Neuronal stem cell (in vitro differentiated cells): ENCODE results near the gene CTXN3.
A peak's percentile ranks its signal among the peaks of the same experiment; 100 is the strongest.

Experiments used
- DNase-seq: peaks from one replicate; pipeline ENCODE4 v3.0.0-alpha.2; 2013; ENCODE audit warnings: low spot score
- H2AFZ ChIP-seq: one replicate; pipeline ENCODE4 v1.6.1; 2013; ENCODE audit warnings: mild to moderate bottlenecking, low read length, inconsistent platforms
- H2AK5ac ChIP-seq: 2 replicates; pipeline ENCODE4 v1.6.1; 2013; ENCODE audit warnings: low read depth, mild to moderate bottlenecking, inconsistent platforms, low read length, moderate library complexity, mixed read lengths
- H2BK120ac ChIP-seq: 2 replicates; pipeline ENCODE4 v1.6.1; 2013; ENCODE audit warnings: low read depth, mild to moderate bottlenecking, inconsistent platforms, low read length, moderate library complexity, mixed read lengths
- H2BK12ac ChIP-seq: one replicate; pipeline ENCODE4 v1.6.1; 2013; ENCODE audit warnings: low read length, inconsistent platforms
- H2BK15ac ChIP-seq: 2 replicates; pipeline ENCODE4 v1.6.1; 2013; ENCODE audit warnings: mild to moderate bottlenecking, low read length, inconsistent platforms, mixed read lengths
- H2BK5ac ChIP-seq: one replicate; pipeline ENCODE4 v1.6.1; 2013; ENCODE audit warnings: inconsistent platforms, mild to moderate bottlenecking, low read length, moderate library complexity
- H3K14ac ChIP-seq: one replicate; pipeline ENCODE4 v1.6.1; 2013; ENCODE audit warnings: low read length, inconsistent platforms
- H3K18ac ChIP-seq: 2 replicates; pipeline ENCODE4 v1.6.1; 2013; ENCODE audit warnings: low read length, inconsistent platforms
- H3K23ac ChIP-seq: 2 replicates; pipeline ENCODE4 v1.6.1; 2013; ENCODE audit warnings: low read depth, mild to moderate bottlenecking, mixed read lengths, low read length, inconsistent platforms; ENCODE audit not compliant: poor library complexity
- H3K27ac ChIP-seq: replicated peaks from 3 replicates; pipeline ENCODE4 v1.5.1; 2013; ENCODE audit warnings: low read length, inconsistent platforms
- H3K27me3 ChIP-seq, 3 experiments: 2 replicates each; pipeline ENCODE4 v1.6.1; 2013; ENCODE audit warnings: low read length in 3 of 3, mild to moderate bottlenecking in 2 of 3, inconsistent platforms in 1 of 3, low read depth in 1 of 3, mixed read lengths in 1 of 3, moderate library complexity in 1 of 3; ENCODE audit not compliant: control insufficient read depth in 3 of 3, insufficient read depth in 3 of 3
- H3K36me3 ChIP-seq, 2 donors: replicated peaks in 1 of 2; 2 replicates each; pipeline ENCODE4 v1.6.1; 2013; ENCODE audit warnings: low read length in 2 of 2; ENCODE audit not compliant: control insufficient read depth in 2 of 2, insufficient read depth in 2 of 2
- H3K4ac ChIP-seq: 2 replicates; pipeline ENCODE4 v1.6.1; 2013; ENCODE audit warnings: inconsistent platforms, mild to moderate bottlenecking, low read length, moderate library complexity
- H3K4me1 ChIP-seq, 2 donors: 1 replicate in 1 of 2; 2 replicates in 1 of 2; pipeline ENCODE4 v1.6.1; 2013; ENCODE audit warnings: low read length in 2 of 2, low read depth in 1 of 2; ENCODE audit not compliant: control insufficient read depth in 2 of 2, insufficient read depth in 1 of 2
- H3K4me2 ChIP-seq: one replicate; pipeline ENCODE4 v1.6.1; 2013; ENCODE audit warnings: mild to moderate bottlenecking, low read length, inconsistent platforms; ENCODE audit not compliant: insufficient read depth, poor library complexity, severe bottlenecking
- H3K4me3 ChIP-seq, 2 donors: 2 replicates each; pipeline ENCODE4 v1.5.1; 2013; ENCODE audit warnings: low read length in 2 of 2, mild to moderate bottlenecking in 2 of 2, inconsistent platforms in 1 of 2, moderate library complexity in 1 of 2
- H3K79me1 ChIP-seq: one replicate; pipeline ENCODE4 v1.6.1; 2013; ENCODE audit warnings: low read depth, mild to moderate bottlenecking, inconsistent platforms, low read length, moderate library complexity
- H3K9ac ChIP-seq: one replicate; pipeline ENCODE4 v1.6.1; 2013; ENCODE audit warnings: mild to moderate bottlenecking, low read depth, low read length, inconsistent platforms; ENCODE audit not compliant: poor library complexity
- H3K9me3 ChIP-seq, 2 donors: replicated peaks in 1 of 2; 2 replicates each; pipeline versions ENCODE3 to v1.6.1; 2013; ENCODE audit warnings: low read length in 2 of 2, mild to moderate bottlenecking in 2 of 2, inconsistent platforms in 1 of 2, low read depth in 1 of 2, mixed read lengths in 1 of 2, moderate library complexity in 1 of 2; ENCODE audit not compliant: control insufficient read depth in 2 of 2, insufficient read depth in 1 of 2
- H4K8ac ChIP-seq: one replicate; pipeline ENCODE4 v1.6.1; 2013; ENCODE audit warnings: low read depth, mild to moderate bottlenecking, inconsistent platforms, low read length, moderate library complexity
- H4K91ac ChIP-seq: one replicate; pipeline ENCODE4 v1.6.1; 2013; ENCODE audit warnings: low read length, low read depth, mild to moderate bottlenecking, inconsistent platforms; ENCODE audit not compliant: poor library complexity
- WGBS, 2 donors: extraction: QIAGEN DNeasy Blood & Tissue Kit; methylation state at CpG; one replicate each; pipeline ENCODE4 v1.1.7; 2013; ENCODE audit warnings: missing lambda C conversion rate in 2 of 2, mixed read lengths in 1 of 2; ENCODE audit not compliant: insufficient read length in 2 of 2, insufficient replicate concordance in 1 of 2; ENCODE audit errors: extremely low coverage in 2 of 2; 5-methylcytosine and 5-hydroxymethylcytosine counted together

CTXN3 gene

DNA sequence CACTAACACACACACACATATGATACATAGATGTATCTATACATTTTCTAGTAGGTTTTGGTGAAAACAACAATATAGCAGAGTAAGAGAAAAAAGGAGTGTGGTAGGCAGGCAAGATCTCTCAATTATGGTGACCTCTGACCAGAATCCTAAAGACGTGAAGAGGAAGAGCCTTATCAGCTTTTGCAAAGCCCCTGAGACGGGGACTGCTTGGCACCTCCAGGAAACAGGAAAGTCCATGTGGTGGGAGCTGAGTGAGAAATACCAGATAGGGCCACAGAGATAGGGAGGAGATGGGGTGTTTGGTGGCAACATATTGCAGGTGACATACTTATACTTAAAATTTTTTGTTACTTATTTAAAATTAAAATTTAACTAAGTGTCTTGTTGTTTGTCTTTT, 39.9 kb upstream of the CTXN3 start:
- Histone ChIP-seq H3K18ac (no peak overlapping the region), H3K23ac (no peak overlapping the region), H3K79me1 (no peaks in the 10 kb centered on the region), H3K9me3 (no peaks in the 10 kb centered on the region), H3K27me3 (no peaks in the 10 kb centered on the region), H2AFZ (no peak overlapping the region), H3K14ac (no peak overlapping the region), H4K91ac (no peak overlapping the region), H3K4ac (no peak overlapping the region), H2BK12ac (no peak overlapping the region), H2BK5ac (no peak overlapping the region), H3K9ac (no peak overlapping the region), H2BK15ac (no peak overlapping the region), H3K4me2 (no peak overlapping the region), H3K4me3 (no peak overlapping the region), H4K8ac (no peak overlapping the region), H3K36me3 (no peaks in the 10 kb centered on the region), H2BK120ac (no peak overlapping the region), H3K4me1 (peaks cover 4 to 7% of the 10 kb centered on the region in 2 donors), H3K27ac (no peak overlapping the region), H2AK5ac (no peak overlapping the region)
- WGBS, 2 donors: no CpG with 5 or more reads among the region's 2 CpGs
- DNase-seq: no peak

- Histone ChIP-seq H2BK12ac (no peak overlapping the region), H3K4me2 (no peak overlapping the region), H3K4me3 (no peak overlapping the region), H3K79me1 (no peaks in the 10 kb centered on the region), H2BK120ac (no peak overlapping the region), H4K8ac (no peak overlapping the region), H2BK5ac (no peak overlapping the region), H3K36me3 (no peaks in the 10 kb centered on the region), H3K9ac (no peak overlapping the region), H3K23ac (no peak overlapping the region), H3K18ac (no peak overlapping the region), H3K4ac (no peak overlapping the region), H3K9me3 (no peaks in the 10 kb centered on the region), H4K91ac (no peak overlapping the region), H3K27ac (no peak overlapping the region), H2AFZ (no peak overlapping the region), H3K27me3 (no peaks in the 10 kb centered on the region), H3K14ac (no peak overlapping the region), H2AK5ac (no peak overlapping the region), H3K4me1 (peaks cover 3 to 4% of the 10 kb centered on the region in 2 donors), H2BK15ac (no peak overlapping the region)
- DNase-seq: no peak
- no CpG with 5 or more reads among the region's 2 CpGs for WGBS, 2 donors
Observed at GRCh38 chr5:127609957-127610356, 38.9 kb upstream of the CTXN3 start.

DNA sequence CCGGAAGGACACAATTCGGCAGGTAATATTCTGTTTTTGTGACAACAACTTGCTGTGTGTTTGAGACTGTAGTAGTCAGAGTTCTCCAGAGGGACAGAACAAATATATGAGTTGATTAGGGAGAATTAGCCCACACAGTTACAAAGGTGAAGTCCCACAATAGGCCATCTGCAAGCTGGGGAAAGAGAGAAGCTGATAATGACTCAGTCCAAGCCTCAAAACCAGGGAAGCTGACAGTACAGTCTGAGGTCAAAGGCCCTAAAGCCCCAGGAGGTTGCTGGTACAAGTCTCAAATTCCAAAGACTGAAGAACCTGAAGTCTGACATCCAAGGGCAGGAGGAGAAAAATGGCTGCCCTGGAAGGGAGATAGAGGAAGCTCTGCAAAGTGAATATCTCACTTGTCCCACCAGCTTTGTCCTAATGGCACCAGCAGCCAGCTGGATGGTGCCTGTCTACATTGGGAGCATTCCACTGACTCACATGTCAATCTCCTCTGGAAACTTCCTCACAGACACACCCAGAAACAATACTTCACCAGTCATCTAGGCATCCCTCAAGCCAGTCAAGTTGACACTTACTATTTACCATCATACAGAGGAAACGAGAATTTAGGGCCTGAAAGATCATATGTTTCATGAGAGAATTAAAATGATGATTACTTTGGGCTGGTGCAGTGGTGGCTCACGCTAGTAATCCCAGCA, 36.3 kb upstream of the CTXN3 start:
- Histone ChIP-seq H2BK5ac (no peak overlapping the region), H3K23ac (no peak overlapping the region), H3K27me3 (no peaks in the 10 kb centered on the region), H3K4me1 (peaks cover 3 to 11% of the 10 kb centered on the region in 2 donors), H2BK15ac (no peak overlapping the region), H3K4me3 (no peak overlapping the region), H2AK5ac (no peak overlapping the region), H3K79me1 (no peaks in the 10 kb centered on the region), H3K27ac (no peak overlapping the region), H4K91ac (no peak overlapping the region), H3K9ac (no peak overlapping the region), H4K8ac (no peak overlapping the region), H2AFZ (peak overlapping the region; percentile 68), H3K18ac (no peak overlapping the region), H2BK120ac (no peak overlapping the region), H3K4ac (no peak overlapping the region), H3K9me3 (no peaks in the 10 kb centered on the region), H3K14ac (no peak overlapping the region), H3K36me3 (no peaks in the 10 kb centered on the region), H2BK12ac (no peak overlapping the region), H3K4me2 (no peak overlapping the region)
- no peak for DNase-seq
- no CpG with 5 or more reads among the region's 4 CpGs for WGBS, 2 donors

DNA sequence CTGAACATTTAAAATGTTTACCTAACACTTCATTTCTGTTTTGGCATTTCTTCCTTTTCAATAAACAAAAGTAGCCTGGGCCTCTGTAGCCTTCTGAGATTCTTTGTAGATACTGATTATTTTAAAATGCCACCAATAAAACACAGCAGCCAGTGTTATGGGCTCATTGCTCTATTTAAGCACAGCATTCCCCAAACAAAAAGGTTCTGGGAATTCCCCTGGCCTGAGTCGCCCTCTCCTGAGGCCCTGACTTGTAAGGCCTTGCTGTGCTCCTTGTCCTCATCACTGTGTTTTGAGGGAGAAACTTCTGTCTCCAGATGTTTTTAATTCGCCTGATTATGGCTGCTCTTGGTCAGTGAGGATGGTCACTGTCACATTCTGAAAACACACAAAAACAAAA, 33.0 kb upstream of the CTXN3 start:
- Histone ChIP-seq H2BK5ac (no peak overlapping the region), H2BK120ac (no peak overlapping the region), H3K4me2 (no peak overlapping the region), H3K4me1 (peaks cover 0 to 11% of the 10 kb centered on the region in 2 donors), H3K9me3 (no peaks in the 10 kb centered on the region), H3K4me3 (no peak overlapping the region), H4K91ac (no peak overlapping the region), H3K36me3 (no peaks in the 10 kb centered on the region), H3K18ac (no peak overlapping the region), H2AFZ (peak overlapping the region; percentile 78), H2AK5ac (no peak overlapping the region), H2BK15ac (no peak overlapping the region), H3K27me3 (no peaks in the 10 kb centered on the region), H3K14ac (no peak overlapping the region), H3K9ac (no peak overlapping the region), H3K27ac (no peak overlapping the region), H2BK12ac (no peak overlapping the region), H3K23ac (no peak overlapping the region), H3K79me1 (no peaks in the 10 kb centered on the region), H3K4ac (no peak overlapping the region), H4K8ac (no peak overlapping the region)
- DNase-seq: no peak
- no CpG with 5 or more reads among the region's 2 CpGs for WGBS, 2 donors
